ENCODE data around the gene ZNF710. TPM values are rescaled to one million over a fixed set of nuclear protein-coding genes. Genes with fewer than 3 reads are reported as not detected.

The ZNF710 gene
- total RNA-seq, 1 experiment from 2014 or later: 40.7 TPM

GRCh38 chr15:90113166-90113565 is 112.0 kb downstream of the ZNF710 start:
- no peak overlapping the region for H2BK15ac ChIP-seq (ENCODE audit: low read depth, low read length)
- no peak overlapping the region for H3K23ac ChIP-seq (ENCODE audit: insufficient read length, low read depth, low read length)
- H3T11ph ChIP-seq (ENCODE audit: low read length): no peak overlapping the region
- no peak overlapping the region for H4K5ac ChIP-seq (ENCODE audit: insufficient read length, low read depth, low read length)
- no peak overlapping the region for H4K91ac ChIP-seq (ENCODE audit: insufficient read length, low read depth, low read length)
- H3K79me1 ChIP-seq (ENCODE audit: insufficient read depth, low read depth, low read length, poor library complexity, severe bottlenecking): no peaks in the 10 kb centered on the region
- H2BK20ac ChIP-seq (ENCODE audit: low read depth, low read length, poor library complexity, severe bottlenecking): no peak overlapping the region
- H2BK5ac ChIP-seq (ENCODE audit: insufficient read length, low read length): no peak overlapping the region
- Mint-ChIP-seq H3K36me3 (ENCODE audit: insufficient read depth in 1 of 3, low read depth in 3 of 3) (peaks cover 0 to 6% (median 6%) of the 10 kb centered on the region in 3 experiments; a peak in 5 of 7 replicates), H3K4me1 (no peaks in the 10 kb centered on the region), H3K9me3 (peaks cover 12 to 14% of the 10 kb centered on the region in 2 experiments), H3K27ac (no peak overlapping the region), H3K27me3 (ENCODE audit: low read depth) (no peaks in the 10 kb centered on the region), H3K4me3 (no peak overlapping the region)
- H3K4ac ChIP-seq (ENCODE audit: low read depth, low read length): no peak overlapping the region
- H3K18ac ChIP-seq (ENCODE audit: insufficient read length, low read depth, low read length): no peak overlapping the region
- H3K4me1 ChIP-seq (ENCODE audit: insufficient read depth, low read length): no peaks in the 10 kb centered on the region
- no peak overlapping the region for H2BK120ac ChIP-seq (ENCODE audit: low read depth, low read length, poor library complexity, severe bottlenecking)
- no peak overlapping the region for H4K8ac ChIP-seq (replicated peaks; ENCODE audit: insufficient read length, low read depth, low read length)
- H3K27me3 ChIP-seq (ENCODE audit: insufficient read depth, low read length): no peaks in the 10 kb centered on the region
- peaks cover 8% of the 10 kb centered on the region for H3K9me3 ChIP-seq (ENCODE audit: control insufficient read depth, low read depth, low read length)
- no peak for TF ChIP-seq CTCF (conservative IDR thresholded peaks at IDR 0.05)
- H2BK12ac ChIP-seq (ENCODE audit: insufficient read length, low read depth, low read length): no peak overlapping the region
- H3K9ac ChIP-seq (ENCODE audit: extremely low read depth, insufficient read length, low read length): no peak overlapping the region
- H3K79me2 ChIP-seq (ENCODE audit: insufficient read depth, low read length): no peaks in the 10 kb centered on the region
- H3K14ac ChIP-seq (ENCODE audit: insufficient read depth, low read length): no peak overlapping the region
- no peak overlapping the region for H3K4me2 ChIP-seq (ENCODE audit: insufficient read depth, insufficient read length, low read length)
- no peak overlapping the region for H2AK5ac ChIP-seq (ENCODE audit: insufficient read length, low read length)
- no peak for DNase-seq
- no peaks in the 10 kb centered on the region for H4K20me1 ChIP-seq (ENCODE audit: control insufficient read depth, insufficient read depth, insufficient read length)
- H3K27ac ChIP-seq (ENCODE audit: insufficient read length, low read depth, low read length): no peak overlapping the region
- no peak overlapping the region for H2AFZ ChIP-seq (ENCODE audit: low read length)
- no peak overlapping the region for H3K56ac ChIP-seq (ENCODE audit: insufficient read length, low read depth, low read length)
- H3K23me2 ChIP-seq (ENCODE audit: insufficient read length, low read depth, low read length, poor library complexity, severe bottlenecking): no peaks in the 10 kb centered on the region
- no CpG with 5 or more reads among the region's 7 CpGs for WGBS (ENCODE audit: extremely low coverage, insufficient read length, low lambda C conversion rate)
